PC-3 (cell line): Measurements from ENCODE around the gene ETFA. TPM values are rescaled to one million over a fixed set of nuclear protein-coding genes. Genes with fewer than 3 reads are reported as not detected.

ENCODE experiments used
- ATAC-seq: fragments of 200-7000 bp; cut with Tn5 transposase; 2 replicates; pipeline ENCODE4 v1.9.1; 2020; ENCODE audit warnings: mild to moderate bottlenecking, moderate library complexity
- BruUV-seq: library from RNA; stranded (reverse); fragments of 400-500 nt; replicated peaks from 2 replicates; lab custom pipeline; 2021; lab: Mats Ljungman, UMichigan
- CTCF ChIA-PET: fragments of 300-600 bp; sonication (Branson Sonifier 250); formaldehyde crosslinking; loops from one replicate; lab custom pipeline; 2022; ENCODE audit warnings: antibody characterized with exemption; lab: Charles Lee
- POLR2A ChIA-PET: fragments of 300-600 bp; sonication (Branson Sonifier 250); formaldehyde crosslinking; loops from one replicate; lab custom pipeline; 2022; ENCODE audit warnings: antibody characterized with exemption; ENCODE audit not compliant: unreplicated experiment; lab: Charles Lee
- DNase-seq: peaks from one replicate; pipeline ENCODE4 v3.0.0-alpha.2; 2015
- H2AFZ ChIP-seq: fragments of 300-600 bp; sonication (generic); 2 replicates; pipeline ENCODE4 v1.6.0; 2016; ENCODE audit warnings: antibody characterized with exemption, low read length
- H3F3A ChIP-seq: fragments of 300-600 bp; sonication (generic); one replicate; pipeline ENCODE4 v1.6.0; 2017; ENCODE audit warnings: antibody characterized with exemption, low read length, control low read depth, mild to moderate bottlenecking; ENCODE audit not compliant: unreplicated experiment
- H3K27ac ChIP-seq: fragments of 300-600 bp; sonication (generic); 2 replicates; pipeline ENCODE4 v1.5.1; 2016; ENCODE audit warnings: mild to moderate bottlenecking, low read length
- H3K27me3 ChIP-seq: fragments of 300-600 bp; sonication (generic); 2 replicates; pipeline ENCODE4 v1.6.1; 2016; ENCODE audit warnings: low read length, mixed read lengths
- H3K36me3 ChIP-seq: fragments of 300-600 bp; sonication (generic); 2 replicates; pipeline ENCODE4 v1.6.1; 2016; ENCODE audit warnings: low read depth, mixed run types, low read length, mixed read lengths
- H3K4me1 ChIP-seq: fragments of 300-600 bp; sonication (generic); 2 replicates; pipeline ENCODE4 v1.5.1; 2016; ENCODE audit warnings: low read length; ENCODE audit not compliant: insufficient read depth
- H3K4me2 ChIP-seq: fragments of 300-600 bp; sonication (generic); 2 replicates; pipeline ENCODE4 v1.6.0; 2016; ENCODE audit warnings: low read length
- H3K4me3 ChIP-seq: fragments of 300-600 bp; sonication (generic); 2 replicates; pipeline ENCODE4 v1.5.1; 2016; ENCODE audit warnings: mild to moderate bottlenecking, low read length, mixed read lengths
- H3K79me2 ChIP-seq: fragments of 300-600 bp; sonication (generic); 2 replicates; pipeline ENCODE4 v1.6.1; 2017; ENCODE audit warnings: low read length, mixed read lengths
- H3K9ac ChIP-seq: fragments of 300-600 bp; sonication (generic); 2 replicates; pipeline ENCODE4 v1.6.0; 2016; ENCODE audit warnings: mild to moderate bottlenecking, low read length
- H3K9me2 ChIP-seq: fragments of 300-600 bp; sonication (generic); replicated peaks from 2 replicates; pipeline ENCODE4 v1.6.1; 2016; ENCODE audit warnings: mixed run types, low read length, mixed read lengths
- H3K9me3 ChIP-seq: fragments of 300-600 bp; sonication (generic); 2 replicates; pipeline ENCODE4 v1.6.1; 2016; ENCODE audit warnings: low read length, mixed read lengths
- H4K20me1 ChIP-seq: fragments of 300-600 bp; sonication (generic); 2 replicates; pipeline ENCODE4 v1.6.1; 2016; ENCODE audit warnings: low read length, mixed read lengths
- EZH2 ChIP-seq: fragments of 300-600 bp; sonication (generic); IDR thresholded peaks from one replicate; pipeline ENCODE4 v1.6.1; 2017; ENCODE audit warnings: antibody characterized with exemption, mild to moderate bottlenecking, low read length; ENCODE audit not compliant: unreplicated experiment
- EZH2phosphoT487 ChIP-seq: fragments of 300-600 bp; sonication (generic); IDR thresholded peaks from 2 replicates; pipeline ENCODE4 v1.6.1; 2018; ENCODE audit warnings: mild to moderate bottlenecking, antibody characterized with exemption, low read length, borderline replicate concordance
- intact Hi-C: fragments of 100-400 bp; cut with micrococcal nuclease; formaldehyde crosslinking; loops from 2 replicates; pipeline ENCODE4 v1.9.0; 2023
- total RNA-seq: library from RNA; depleted of rRNA; stranded (reverse); fragments of >200 nt; gene quantifications from 2 replicates; pipeline ENCODE4 v1.2.3, GENCODE V29; 2014
- TF ChIP-seq, protein P1 (sequence below): fragments of 300-600 bp; sonication (generic); conservative IDR thresholded peaks from 2 replicates; pipeline ENCODE4 v1.5.1; 2017; ENCODE audit warnings: antibody characterized with exemption, low read depth, mild to moderate bottlenecking, low read length

ETFA gene
- total RNA-seq, 1 experiment from 2014 or later, result 160 TPM

DNA sequence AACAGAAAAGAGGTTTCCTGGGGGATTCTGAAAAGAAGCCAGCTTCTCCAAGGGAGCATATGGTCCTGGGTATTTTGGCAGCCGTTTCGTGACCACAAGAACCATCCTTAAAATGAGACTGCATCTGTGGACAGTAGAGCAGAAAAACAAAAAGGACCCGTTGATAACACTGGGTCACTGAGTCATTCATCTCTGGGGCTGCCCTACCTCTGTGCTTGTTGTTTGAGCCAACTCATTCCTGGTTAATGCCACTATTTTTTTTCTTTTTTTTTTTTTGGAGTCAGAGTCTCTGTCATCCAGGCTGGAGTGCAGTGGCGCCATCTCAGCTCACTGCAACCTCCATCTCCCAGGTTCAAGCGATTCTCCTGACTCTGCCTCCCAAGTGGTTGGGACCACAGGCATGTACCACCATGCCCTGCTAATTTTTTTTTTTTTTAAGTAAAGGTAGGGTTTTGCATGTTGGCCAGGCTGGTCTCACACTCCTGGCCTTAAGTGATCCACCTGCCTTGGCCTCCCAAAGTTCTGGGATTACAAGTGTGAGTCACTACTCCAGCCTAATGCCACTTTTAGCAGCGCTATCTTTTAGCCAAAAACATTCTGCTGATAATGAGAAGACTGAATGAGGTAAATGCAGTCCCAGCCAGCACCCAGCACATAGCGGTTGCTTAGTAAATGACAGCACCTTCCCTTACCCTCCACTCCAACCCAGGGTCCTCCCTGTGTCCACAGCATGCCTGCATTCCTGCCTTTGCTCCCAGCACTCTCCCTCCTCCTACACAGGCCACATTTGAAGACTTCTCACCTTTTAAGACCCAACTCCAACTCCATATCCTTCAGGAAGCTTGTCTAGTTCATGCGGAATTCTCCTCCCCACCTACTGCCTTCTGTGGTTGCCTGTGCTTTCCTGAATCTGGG lies 16.2 kb upstream of the ETFA start:
- H4K20me1 ChIP-seq, result no peaks in the 10 kb centered on the region
- CTCF ChIA-PET, result no interaction called here
- peak; percentile 35 for ATAC-seq
- H3K79me2 ChIP-seq, result no peaks in the 10 kb centered on the region
- no peak overlapping the region for H2AFZ ChIP-seq
- no peaks in the 10 kb centered on the region for H3K9me2 ChIP-seq
- H3K27ac ChIP-seq, result no peak overlapping the region
- peak; percentile 64 for DNase-seq
- no peak overlapping the region for H3K4me2 ChIP-seq
- TF ChIP-seq EZH2 (no peak), EZH2phosphoT487 (no peak)
- TF ChIP-seq, protein P1, sequence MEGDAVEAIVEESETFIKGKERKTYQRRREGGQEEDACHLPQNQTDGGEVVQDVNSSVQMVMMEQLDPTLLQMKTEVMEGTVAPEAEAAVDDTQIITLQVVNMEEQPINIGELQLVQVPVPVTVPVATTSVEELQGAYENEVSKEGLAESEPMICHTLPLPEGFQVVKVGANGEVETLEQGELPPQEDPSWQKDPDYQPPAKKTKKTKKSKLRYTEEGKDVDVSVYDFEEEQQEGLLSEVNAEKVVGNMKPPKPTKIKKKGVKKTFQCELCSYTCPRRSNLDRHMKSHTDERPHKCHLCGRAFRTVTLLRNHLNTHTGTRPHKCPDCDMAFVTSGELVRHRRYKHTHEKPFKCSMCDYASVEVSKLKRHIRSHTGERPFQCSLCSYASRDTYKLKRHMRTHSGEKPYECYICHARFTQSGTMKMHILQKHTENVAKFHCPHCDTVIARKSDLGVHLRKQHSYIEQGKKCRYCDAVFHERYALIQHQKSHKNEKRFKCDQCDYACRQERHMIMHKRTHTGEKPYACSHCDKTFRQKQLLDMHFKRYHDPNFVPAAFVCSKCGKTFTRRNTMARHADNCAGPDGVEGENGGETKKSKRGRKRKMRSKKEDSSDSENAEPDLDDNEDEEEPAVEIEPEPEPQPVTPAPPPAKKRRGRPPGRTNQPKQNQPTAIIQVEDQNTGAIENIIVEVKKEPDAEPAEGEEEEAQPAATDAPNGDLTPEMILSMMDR, result no peak; the same call in 1 of the 2 replicates
- H3K4me3 ChIP-seq, result no peak overlapping the region
- H3F3A ChIP-seq, result no peaks in the 10 kb centered on the region
- no peaks in the 10 kb centered on the region for H3K9me3 ChIP-seq
- intact Hi-C loops, result no loop called here
- no peak overlapping the region for H3K9ac ChIP-seq
- no peaks in the 10 kb centered on the region for H3K36me3 ChIP-seq
- no TSS peak for BruUV-seq
- POLR2A ChIA-PET, result no interaction called here
- peaks cover 18% of the 10 kb centered on the region for H3K4me1 ChIP-seq
- H3K27me3 ChIP-seq, result no peaks in the 10 kb centered on the region

DNA sequence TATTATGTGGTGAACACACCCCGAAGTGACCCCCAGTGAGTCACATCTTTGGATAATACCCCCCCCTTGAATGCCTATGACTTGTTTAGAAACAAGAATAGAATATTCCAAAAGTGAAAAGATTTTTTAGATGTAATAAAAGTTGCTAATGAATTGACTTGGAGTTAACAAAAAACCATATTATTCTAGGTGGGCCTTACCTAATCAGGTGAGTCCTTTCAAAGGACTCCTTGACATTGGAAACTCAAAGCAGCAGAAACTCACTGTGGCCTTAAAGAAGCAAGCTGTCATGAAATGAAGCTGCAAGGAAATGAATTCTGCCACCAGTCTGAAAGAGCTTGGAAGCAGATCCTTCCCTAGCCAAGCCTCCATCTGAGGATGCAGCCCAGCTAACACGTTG lies 14.4 kb upstream of the ETFA start:
- H3K27ac ChIP-seq, result no peak overlapping the region
- ChIA-PET CTCF (no interaction called here), POLR2A (no interaction called here)
- no peaks in the 10 kb centered on the region for H3K27me3 ChIP-seq
- intact Hi-C loops, result no loop called here
- H3K9me2 ChIP-seq, result no peaks in the 10 kb centered on the region
- H4K20me1 ChIP-seq, result no peaks in the 10 kb centered on the region
- H3K9me3 ChIP-seq, result no peaks in the 10 kb centered on the region
- H3K79me2 ChIP-seq, result no peaks in the 10 kb centered on the region
- no peak for ATAC-seq
- peaks cover 18% of the 10 kb centered on the region for H3K4me1 ChIP-seq
- H3K4me3 ChIP-seq, result no peak overlapping the region
- no peak overlapping the region for H2AFZ ChIP-seq
- H3F3A ChIP-seq, result no peaks in the 10 kb centered on the region
- no peaks in the 10 kb centered on the region for H3K36me3 ChIP-seq
- no peak overlapping the region for H3K4me2 ChIP-seq
- TF ChIP-seq EZH2, result no peak
- DNase-seq, result no peak
- BruUV-seq, result no TSS peak
- no peak overlapping the region for H3K9ac ChIP-seq

DNA sequence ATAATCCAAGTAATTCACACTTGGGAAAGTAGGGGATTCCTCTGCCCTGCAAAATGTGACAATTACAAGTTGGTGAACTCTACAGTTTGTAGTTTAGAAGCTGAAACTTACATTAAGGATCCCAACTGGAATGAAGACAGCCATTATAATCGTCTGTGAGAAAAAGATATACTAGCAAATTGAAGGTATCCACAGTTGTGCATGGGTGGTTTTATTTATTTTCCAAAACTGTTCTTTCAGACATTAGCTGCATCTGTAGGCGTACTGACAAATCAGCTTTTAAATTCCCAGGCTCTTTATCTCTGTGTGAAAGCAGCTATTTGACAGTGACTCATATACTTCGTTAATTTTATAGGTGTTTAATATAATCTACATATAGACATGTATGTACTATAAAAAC lies 12.8 kb upstream of the ETFA start:
- no peak; the same call in 1 of the 2 replicates for ATAC-seq
- Histone ChIP-seq H4K20me1 (no peaks in the 10 kb centered on the region), H3K36me3 (no peaks in the 10 kb centered on the region), H3K9ac (no peak overlapping the region), H3K4me3 (no peak overlapping the region), H3K27ac (no peak overlapping the region), H3K9me3 (no peaks in the 10 kb centered on the region), H3K4me2 (no peak overlapping the region), H3K79me2 (no peaks in the 10 kb centered on the region), H2AFZ (no peak overlapping the region), H3K9me2 (no peaks in the 10 kb centered on the region), H3K27me3 (no peaks in the 10 kb centered on the region), H3K4me1 (peaks cover 21% of the 10 kb centered on the region), H3F3A (no peaks in the 10 kb centered on the region)
- DNase-seq, result no peak
- TF ChIP-seq EZH2 (no peak), EZH2phosphoT487 (no peak)
- TF ChIP-seq, protein P1, result no peak
- intact Hi-C loops, result no loop called here
- no TSS peak for BruUV-seq
- POLR2A ChIA-PET, result interaction anchor here (0.7 kb wide), 1 partner anchor 14 kb away, joined by 4 read pairs; no protein-coding TSS in a partner anchor
- CTCF ChIA-PET, result no interaction called here
